ENCODE measurements around the gene ATG7.

GRCh38 chr3:11452885-11453847 lies 181.0 kb downstream of the ATG7 start:
- no peak for TF ChIP-seq CTCF (IDR thresholded peaks at IDR 0.05)
- no peak for TF ChIP-seq POLR2A (IDR thresholded peaks at IDR 0.05)

Data from heart left ventricle (tissue), 13 donors.